Skeletal muscle cell (primary cell): ENCODE results near the gene HPS1.
"Not testable (repeated sequence)": the region's sequence is repeated elsewhere in the genome, so short reads cannot be mapped to it uniquely, and the experiment has no call there.

Experiments
- DNase-seq: peaks from one replicate; pipeline ENCODE4 v3.0.0-alpha.2; 2010; ENCODE audit warnings: low read depth
- H3K4me3 ChIP-seq: 2 replicates; pipeline ENCODE4 v1.5.1; 2011; ENCODE audit warnings: low read depth, mild to moderate bottlenecking, control low read depth, low read length, moderate library complexity

The HPS1 gene

GRCh38 chr10:98400482-98400881 is 46.3 kb downstream of the HPS1 start:
- H3K4me3 ChIP-seq: no peak overlapping the region
- peak; percentile 41 for DNase-seq

GRCh38 chr10:98399784-98400183 is 47.0 kb downstream of the HPS1 start:
- no peak overlapping the region for H3K4me3 ChIP-seq
- no peak for DNase-seq

GRCh38 chr10:98397089-98397600 is 49.6 kb downstream of the HPS1 start:
- H3K4me3 ChIP-seq: no peak overlapping the region
- DNase-seq: no peak

- H3K4me3 ChIP-seq: no peak overlapping the region
- DNase-seq: no peak
These were observed 50.4 kb downstream of the HPS1 start for GRCh38 chr10:98396096-98397063.

- DNase-seq: no peak
- no peak overlapping the region for H3K4me3 ChIP-seq
These were observed 51.8 kb downstream of the HPS1 start for GRCh38 chr10:98394851-98395440.

GRCh38 chr10:98391578-98391991 is 55.1 kb downstream of the HPS1 start:
- DNase-seq: no peak
- no peak overlapping the region for H3K4me3 ChIP-seq

GRCh38 chr10:98391065-98391464 is 55.7 kb downstream of the HPS1 start:
- no peak overlapping the region for H3K4me3 ChIP-seq
- no peak for DNase-seq

- H3K4me3 ChIP-seq: no peak overlapping the region
- DNase-seq: no peak
These were observed 56.3 kb downstream of the HPS1 start for GRCh38 chr10:98390406-98390805.

GRCh38 chr10:98389398-98389797 is 57.3 kb downstream of the HPS1 start:
- DNase-seq: no peak
- no peak overlapping the region for H3K4me3 ChIP-seq

- no peak overlapping the region for H3K4me3 ChIP-seq
- DNase-seq: no peak
These were observed 58.6 kb downstream of the HPS1 start for GRCh38 chr10:98388101-98388655.

- no peak overlapping the region for H3K4me3 ChIP-seq
- no peak for DNase-seq
These were observed 62.1 kb downstream of the HPS1 start for GRCh38 chr10:98384531-98385133.

- H3K4me3 ChIP-seq: no peak overlapping the region
- no peak for DNase-seq
These were observed 62.9 kb downstream of the HPS1 start for GRCh38 chr10:98383869-98384268.

GRCh38 chr10:98383134-98383667 is 63.5 kb downstream of the HPS1 start:
- peak; percentile 47 for DNase-seq
- H3K4me3 ChIP-seq: not testable (repeated sequence)

GRCh38 chr10:98382691-98383101 is 64.0 kb downstream of the HPS1 start:
- no peak overlapping the region for H3K4me3 ChIP-seq
- no peak for DNase-seq

GRCh38 chr10:98380493-98381339 is 66.0 kb downstream of the HPS1 start:
- DNase-seq: no peak
- no peak overlapping the region for H3K4me3 ChIP-seq

GRCh38 chr10:98378722-98379121 is 68.0 kb downstream of the HPS1 start:
- DNase-seq: no peak
- H3K4me3 ChIP-seq: no peak overlapping the region

GRCh38 chr10:98377536-98377935 is 69.2 kb downstream of the HPS1 start:
- DNase-seq: no peak
- no peak overlapping the region for H3K4me3 ChIP-seq

GRCh38 chr10:98377001-98377400 is 69.7 kb downstream of the HPS1 start:
- DNase-seq: no peak
- no peak overlapping the region for H3K4me3 ChIP-seq

GRCh38 chr10:98376485-98376884 is 70.2 kb downstream of the HPS1 start:
- H3K4me3 ChIP-seq: no peak overlapping the region
- no peak for DNase-seq
